SJCRH30 (cell line): ENCODE data around the gene IGLL1. TPM values are rescaled to one million over a fixed set of nuclear protein-coding genes. Genes with fewer than 3 reads are reported as not detected.
A peak's percentile ranks its signal among the peaks of the same experiment; 100 is the strongest.
"Not testable (repeated sequence)": the region's sequence is repeated elsewhere in the genome, so short reads cannot be mapped to it uniquely, and the experiment has no call there.

Experiments
- DNase-seq, 2 experiments: peaks; one replicate each; pipeline ENCODE4 v3.0.0-alpha.2; 2015 to 2020
- H3K27ac ChIP-seq: fragments of 250-450 bp; sonication (Bioruptor Pico); 2 replicates; pipeline ENCODE4 v1.5.1; 2020; ENCODE audit warnings: mild to moderate bottlenecking, moderate library complexity
- H3K27me3 ChIP-seq: fragments of 250-450 bp; sonication (Bioruptor Pico); 2 replicates; pipeline ENCODE4 v1.5.1; 2020; ENCODE audit warnings: mild to moderate bottlenecking, moderate library complexity
- H3K36me3 ChIP-seq: fragments of 250-450 bp; sonication (Bioruptor Pico); 2 replicates; pipeline ENCODE4 v1.5.1; 2020; ENCODE audit warnings: mild to moderate bottlenecking, moderate library complexity
- H3K4me1 ChIP-seq: fragments of 250-450 bp; sonication (Bioruptor Pico); 2 replicates; pipeline ENCODE4 v1.5.1; 2020; ENCODE audit warnings: mild to moderate bottlenecking, moderate library complexity
- H3K4me3 ChIP-seq: fragments of 250-450 bp; sonication (Bioruptor Pico); 2 replicates; pipeline ENCODE4 v1.5.1; 2020; ENCODE audit warnings: mild to moderate bottlenecking, moderate library complexity
- H3K9me3 ChIP-seq: fragments of 250-450 bp; sonication (Bioruptor Pico); replicated peaks from 2 replicates; pipeline ENCODE4 v1.5.1; 2020; ENCODE audit warnings: mild to moderate bottlenecking, moderate library complexity
- total RNA-seq: library from RNA; depleted of rRNA; stranded (reverse); fragments of >200 nt; shearing (Covaris generic); gene quantifications from 2 replicates; pipeline ENCODE4 v1.2.3, GENCODE V29; 2014

The IGLL1 gene
- total RNA-seq, 1 experiment from 2014 or later = 0.36 TPM

DNA sequence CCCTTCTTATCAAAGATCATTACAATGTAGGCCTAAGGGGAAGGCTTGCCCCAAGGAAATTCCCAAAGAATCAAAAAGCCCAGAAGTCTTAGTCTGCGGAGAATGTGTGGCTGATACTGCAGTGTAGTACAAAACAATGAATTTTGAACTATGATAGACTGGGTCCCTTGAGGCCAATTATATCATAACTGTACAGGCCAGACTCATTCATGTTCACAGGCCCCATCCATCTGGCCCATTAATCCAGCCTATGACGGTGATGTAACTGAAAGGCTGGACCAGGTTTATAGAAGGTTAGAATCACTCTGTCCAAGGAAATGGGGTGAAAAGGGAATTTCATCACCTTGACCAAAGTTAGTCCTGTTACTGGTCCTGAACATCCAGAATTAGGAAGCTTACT lies 35.2 kb downstream of the IGLL1 start:
- Histone ChIP-seq H3K27ac (no peak overlapping the region), H3K9me3 (no peaks in the 10 kb centered on the region), H3K27me3 (no peaks in the 10 kb centered on the region), H3K4me3 (no peak overlapping the region), H3K36me3 (no peaks in the 10 kb centered on the region), H3K4me1 (peaks cover 14% of the 10 kb centered on the region)
- no peak for DNase-seq

DNA sequence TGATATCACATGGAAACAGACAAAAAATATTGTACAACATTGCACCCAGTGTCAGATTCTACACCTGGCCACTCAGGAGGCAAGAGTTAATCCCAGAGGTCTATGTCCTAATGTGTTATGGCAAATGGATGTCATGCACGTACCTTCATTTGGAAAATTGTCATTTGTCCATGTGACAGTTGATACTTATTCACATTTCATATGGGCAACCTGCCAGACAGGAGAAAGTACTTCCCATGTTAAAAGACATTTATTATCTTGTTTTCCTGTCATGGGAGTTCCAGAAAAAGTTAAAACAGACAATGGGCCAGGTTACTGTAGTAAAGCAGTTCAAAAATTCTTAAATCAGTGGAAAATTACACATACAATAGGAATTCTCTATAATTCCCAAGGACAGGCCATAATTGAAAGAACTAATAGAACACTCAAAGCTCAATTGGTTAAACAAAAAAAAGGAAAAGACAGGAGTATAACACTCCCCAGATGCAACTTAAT lies 36.5 kb downstream of the IGLL1 start:
- not testable (repeated sequence) for H3K27ac ChIP-seq, DNase-seq, H3K9me3 ChIP-seq, H3K27me3 ChIP-seq, H3K4me3 ChIP-seq, H3K36me3 ChIP-seq
- peaks cover 14% of the 10 kb centered on the region for H3K4me1 ChIP-seq

DNA sequence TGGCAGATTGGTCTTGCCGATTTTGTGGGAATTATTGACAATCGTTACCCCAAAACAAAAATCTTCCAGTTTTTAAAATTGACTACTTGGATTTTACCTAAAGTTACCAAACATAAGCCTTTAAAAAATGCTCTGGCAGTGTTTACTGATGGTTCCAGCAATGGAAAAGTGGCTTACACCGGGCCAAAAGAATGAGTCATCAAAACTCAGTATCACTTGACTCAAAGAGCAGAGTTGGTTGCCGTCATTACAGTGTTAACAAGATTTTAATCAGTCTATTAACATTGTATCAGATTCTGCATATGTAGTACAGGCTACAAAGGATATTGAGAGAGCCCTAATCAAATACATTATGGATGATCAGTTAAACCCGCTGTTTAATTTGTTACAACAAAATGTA lies 37.2 kb downstream of the IGLL1 start:
- no peak for DNase-seq
- no peaks in the 10 kb centered on the region for H3K9me3 ChIP-seq
- peaks cover 14% of the 10 kb centered on the region for H3K4me1 ChIP-seq
- no peak overlapping the region for H3K4me3 ChIP-seq
- peaks cover 9% of the 10 kb centered on the region; the same call in 1 of the 2 replicates for H3K27me3 ChIP-seq
- H3K36me3 ChIP-seq = no peaks in the 10 kb centered on the region
- H3K27ac ChIP-seq = no peak overlapping the region

DNA sequence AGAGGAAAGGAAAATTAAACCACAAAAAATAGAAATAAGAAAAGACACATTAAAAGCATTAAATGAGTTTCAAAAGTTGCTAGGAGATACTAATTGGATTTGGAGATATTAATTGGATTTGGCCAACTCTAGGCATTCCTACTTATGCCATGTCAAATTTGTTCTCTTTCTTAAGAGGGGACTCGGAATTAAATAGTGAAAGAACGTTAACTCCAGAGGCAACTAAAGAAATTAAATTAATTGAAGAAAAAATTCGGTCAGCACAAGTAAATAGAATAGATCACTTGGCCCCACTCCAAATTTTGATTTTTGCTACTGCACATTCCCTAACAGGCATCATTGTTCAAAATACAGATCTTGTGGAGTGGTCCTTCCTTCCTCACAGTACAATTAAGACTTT lies 37.7 kb downstream of the IGLL1 start:
- H3K36me3 ChIP-seq, DNase-seq, H3K9me3 ChIP-seq, H3K4me3 ChIP-seq, H3K27ac ChIP-seq: not testable (repeated sequence)
- peaks cover 14% of the 10 kb centered on the region for H3K4me1 ChIP-seq
- H3K27me3 ChIP-seq = peaks cover 11% of the 10 kb centered on the region

GRCh38 chr22:23541849-23542281 lies 38.2 kb downstream of the IGLL1 start:
- not testable (repeated sequence) for H3K4me3 ChIP-seq, H3K27ac ChIP-seq, H3K9me3 ChIP-seq, H3K36me3 ChIP-seq
- H3K27me3 ChIP-seq = peaks cover 11% of the 10 kb centered on the region
- H3K4me1 ChIP-seq = peaks cover 14% of the 10 kb centered on the region
- DNase-seq = peak; percentile 27 to 64

- DNase-seq = peak in 1 of 2 experiments; percentile 53
- H3K4me1 ChIP-seq = peaks cover 20% of the 10 kb centered on the region
- peaks cover 11% of the 10 kb centered on the region for H3K27me3 ChIP-seq
- not testable (repeated sequence) for H3K9me3 ChIP-seq, H3K27ac ChIP-seq, H3K4me3 ChIP-seq, H3K36me3 ChIP-seq
Measured at GRCh38 chr22:23540837-23541236, 39.3 kb downstream of the IGLL1 start.

DNA sequence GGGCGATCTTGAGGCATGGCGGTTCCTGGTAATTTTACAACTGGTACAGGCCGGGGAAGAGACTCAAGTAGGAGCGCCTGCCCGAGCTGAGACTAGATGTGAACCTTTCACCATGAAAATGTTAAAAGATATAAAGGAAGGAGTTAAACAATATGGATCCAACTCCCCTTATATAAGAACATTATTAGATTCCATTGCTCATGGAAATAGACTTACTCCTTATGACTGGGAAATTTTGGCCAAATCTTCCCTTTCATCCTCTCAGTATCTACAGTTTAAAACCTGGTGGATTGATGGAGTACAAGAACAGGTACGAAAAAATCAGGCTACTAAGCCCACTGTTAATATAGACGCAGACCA lies 40.3 kb downstream of the IGLL1 start:
- not testable (repeated sequence) for H3K4me3 ChIP-seq, DNase-seq, H3K27ac ChIP-seq, H3K9me3 ChIP-seq, H3K36me3 ChIP-seq
- Histone ChIP-seq H3K4me1 (peaks cover 22% of the 10 kb centered on the region), H3K27me3 (peaks cover 11% of the 10 kb centered on the region)

- Histone ChIP-seq H3K4me3 (no peak overlapping the region), H3K27ac (no peak overlapping the region), H3K27me3 (peaks cover 11% of the 10 kb centered on the region), H3K4me1 (peaks cover 22% of the 10 kb centered on the region), H3K36me3 (no peaks in the 10 kb centered on the region), H3K9me3 (no peaks in the 10 kb centered on the region)
- DNase-seq = peak; percentile 71 to 87
Measured at GRCh38 chr22:23539135-23539838, 40.8 kb downstream of the IGLL1 start.

- not testable (repeated sequence) for H3K36me3 ChIP-seq, H3K9me3 ChIP-seq, DNase-seq, H3K4me3 ChIP-seq, H3K27ac ChIP-seq
- H3K4me1 ChIP-seq = peaks cover 22% of the 10 kb centered on the region
- H3K27me3 ChIP-seq = peaks cover 11% of the 10 kb centered on the region
Measured at GRCh38 chr22:23538696-23539030, 41.4 kb downstream of the IGLL1 start.

- Histone ChIP-seq H3K27me3 (peaks cover 11% of the 10 kb centered on the region), H3K4me1 (peaks cover 22% of the 10 kb centered on the region)
- not testable (repeated sequence) for H3K27ac ChIP-seq, H3K9me3 ChIP-seq, H3K4me3 ChIP-seq, H3K36me3 ChIP-seq, DNase-seq
Measured at GRCh38 chr22:23537830-23538695, 42.0 kb downstream of the IGLL1 start.

DNA sequence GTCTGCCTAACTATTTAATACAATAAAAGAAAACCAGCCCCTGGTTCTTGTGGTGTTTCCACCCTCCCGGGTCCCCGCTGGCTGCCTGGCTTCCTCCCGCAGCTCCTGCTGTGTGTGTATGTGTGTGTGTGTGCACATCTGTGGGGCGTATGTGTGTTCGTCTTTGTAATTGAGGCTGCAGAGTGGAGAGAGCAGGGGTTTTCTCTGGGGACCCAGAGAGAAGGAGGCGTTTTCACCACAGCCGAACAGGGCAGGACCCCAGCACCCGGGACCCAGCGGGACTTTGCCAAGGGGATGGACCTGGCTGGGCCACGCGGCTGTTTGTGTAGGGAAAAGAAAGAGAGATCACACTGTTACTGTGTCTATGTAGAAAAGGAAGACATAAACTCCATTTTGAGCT lies 42.7 kb downstream of the IGLL1 start:
- H3K4me1 ChIP-seq = peaks cover 22% of the 10 kb centered on the region
- H3K36me3 ChIP-seq = no peaks in the 10 kb centered on the region
- DNase-seq = no peak
- H3K27me3 ChIP-seq = peaks cover 11% of the 10 kb centered on the region
- no peaks in the 10 kb centered on the region for H3K9me3 ChIP-seq
- H3K27ac ChIP-seq = no peak overlapping the region
- H3K4me3 ChIP-seq = no peak overlapping the region

DNA sequence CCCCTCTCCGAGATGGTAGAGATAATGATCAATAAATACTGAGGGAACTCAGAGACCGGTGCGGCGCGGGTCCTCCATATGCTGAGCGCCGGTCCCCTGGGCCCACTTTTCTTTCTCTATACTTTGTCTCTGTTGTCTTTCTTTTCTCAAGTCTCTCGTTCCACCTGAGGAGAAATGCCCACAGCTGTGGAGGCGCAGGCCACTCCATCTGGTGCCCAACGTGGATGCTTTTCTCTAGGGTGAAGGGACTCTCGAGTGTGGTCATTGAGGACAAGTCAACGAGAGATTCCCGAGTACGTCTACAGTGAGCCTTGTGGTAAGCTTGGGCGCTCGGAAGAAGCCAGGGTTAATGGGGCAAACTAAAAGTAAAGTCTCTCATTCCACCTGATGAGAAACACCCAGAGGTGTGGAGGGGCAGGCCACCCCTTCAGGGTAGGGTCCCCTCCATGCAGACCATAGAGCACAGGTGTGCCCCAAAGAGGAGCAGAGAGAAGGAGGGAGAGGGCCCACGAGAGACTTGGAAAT lies 43.2 kb downstream of the IGLL1 start:
- no peak for DNase-seq
- H3K4me1 ChIP-seq = peaks cover 20% of the 10 kb centered on the region

DNA sequence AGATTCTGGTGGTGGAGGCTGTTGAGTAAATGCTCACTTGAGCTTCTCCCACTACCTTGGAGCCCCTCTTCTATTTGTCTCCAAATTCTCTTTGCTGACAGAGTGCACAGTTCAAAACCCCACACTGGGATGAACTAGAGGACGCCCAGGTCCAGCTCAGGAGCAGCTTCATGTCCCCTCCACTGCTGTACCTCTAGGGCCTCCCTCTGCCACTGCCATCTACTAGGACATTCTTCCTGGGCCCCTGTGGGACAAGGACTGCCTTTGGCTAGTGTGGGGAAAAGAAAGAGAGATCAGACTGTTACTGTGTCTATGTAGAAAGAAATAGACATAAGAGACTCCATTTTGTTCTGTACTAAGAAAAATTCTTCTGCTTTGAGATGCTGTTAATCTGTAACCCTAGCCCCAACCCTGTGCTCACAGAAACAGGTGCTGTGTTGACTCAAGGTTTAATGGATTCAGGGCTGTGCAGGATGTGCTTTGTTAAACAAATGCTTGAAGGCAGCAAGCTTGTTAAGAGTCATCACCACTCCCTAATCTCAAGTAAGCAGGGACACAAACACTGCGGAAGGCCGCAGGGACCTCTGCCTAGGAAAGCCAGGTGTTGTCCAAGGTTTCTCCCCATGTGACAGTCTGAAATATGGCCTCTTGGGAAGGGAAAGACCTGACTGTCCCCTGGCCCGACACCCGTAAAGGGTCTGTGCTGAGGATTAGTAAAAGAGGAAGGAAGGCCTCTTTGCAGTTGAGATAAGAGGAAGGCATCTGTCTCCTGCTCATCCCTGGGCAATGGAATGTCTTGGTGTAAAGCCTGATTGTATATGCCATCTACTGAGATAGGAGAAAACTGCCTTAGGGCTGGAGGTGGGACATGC lies 44.1 kb downstream of the IGLL1 start:
- Histone ChIP-seq H3K27me3 (peaks cover 14% of the 10 kb centered on the region), H3K4me1 (peaks cover 14% of the 10 kb centered on the region)
- H3K4me3 ChIP-seq, H3K36me3 ChIP-seq, H3K9me3 ChIP-seq, H3K27ac ChIP-seq: not testable (repeated sequence)
- DNase-seq = peak; percentile 28 to 42

More for the DNA sequence above, 43.2 kb downstream of the IGLL1 start:
- H3K4me3 ChIP-seq = no peak overlapping the region
- no peaks in the 10 kb centered on the region for H3K36me3 ChIP-seq
- H3K27ac ChIP-seq = no peak overlapping the region
- H3K27me3 ChIP-seq = peaks cover 12% of the 10 kb centered on the region
- no peaks in the 10 kb centered on the region for H3K9me3 ChIP-seq

- Histone ChIP-seq H3K36me3 (no peaks in the 10 kb centered on the region), H3K27me3 (peaks cover 14% of the 10 kb centered on the region), H3K9me3 (no peaks in the 10 kb centered on the region), H3K4me3 (no peak overlapping the region), H3K27ac (no peak overlapping the region), H3K4me1 (peaks cover 8% of the 10 kb centered on the region; the same call in 1 of the 2 replicates)
- DNase-seq = no peak
Measured at GRCh38 chr22:23534851-23535717, 45.0 kb downstream of the IGLL1 start.
